PFSK-1 (cell line): ENCODE data around the gene CES4A.
A peak's percentile ranks its signal among the peaks of the same experiment; 100 is the strongest.

ENCODE experiments used
- FOXP2 ChIP-seq: optimal IDR thresholded peaks from 2 replicates; pipeline ENCODE3; 2011; ENCODE audit warnings: borderline replicate concordance, control low read depth, inconsistent platforms; ENCODE audit not compliant: insufficient read depth; ENCODE audit errors: extremely low read length, extremely low read depth
- POLR2AphosphoS5 ChIP-seq: IDR thresholded peaks from 2 replicates; pipeline ENCODE4 v1.6.1; 2012; ENCODE audit warnings: low read depth, mild to moderate bottlenecking, control low read depth, low read length, moderate library complexity
- REST ChIP-seq, 2 experiments: IDR thresholded peaks; 2 replicates each; pipeline versions ENCODE4 v1.6.1 to v1.8.0; 2011 to 2012; ENCODE audit warnings: low read depth in 2 of 2, low read length in 2 of 2, control low read depth in 1 of 2, inconsistent platforms in 1 of 2, mild to moderate bottlenecking in 1 of 2, moderate library complexity in 1 of 2; ENCODE audit not compliant: insufficient read depth in 1 of 2
- SIN3A ChIP-seq: IDR thresholded peaks from 2 replicates; pipeline ENCODE4 v1.6.1; 2012; ENCODE audit warnings: mild to moderate bottlenecking, low read length, moderate library complexity, borderline replicate concordance; ENCODE audit not compliant: insufficient read depth
- TAF1 ChIP-seq: IDR thresholded peaks from 2 replicates; pipeline ENCODE4 v1.6.1; 2012; ENCODE audit warnings: low read length, control low read depth, borderline replicate concordance; ENCODE audit not compliant: insufficient read depth

Gene CES4A

GRCh38 chr16:66959704-66960161, 28.7 kb upstream of the CES4A start:
- TF ChIP-seq REST (IDR thresholded peaks at IDR 0.05; ENCODE audit: insufficient read depth in 1 of 2, low read depth in 2 of 2, low read length in 2 of 2) (no peak), FOXP2 (no peak), POLR2AphosphoS5 (no peak), TAF1 (no peak), SIN3A (no peak)

- TF ChIP-seq FOXP2, result no peak
- TF ChIP-seq POLR2AphosphoS5, result no peak
- TF ChIP-seq SIN3A, result no peak
- no peak for TF ChIP-seq REST (IDR thresholded peaks at IDR 0.05; ENCODE audit: insufficient read depth in 1 of 2, low read depth in 2 of 2, low read length in 2 of 2)
- TF ChIP-seq TAF1, result no peak
These were observed 28.1 kb upstream of the CES4A start for GRCh38 chr16:66960270-66960669.

- TF ChIP-seq REST (IDR thresholded peaks at IDR 0.05; ENCODE audit: insufficient read depth in 1 of 2, low read depth in 2 of 2, low read length in 2 of 2) (peak; percentile 47 to 73; a peak in 3 of 4 replicates), POLR2AphosphoS5 (peak; percentile 73; the same call in 1 of the 2 replicates), TAF1 (peak; percentile 55; the same call in 1 of the 2 replicates), FOXP2 (no peak)
These were observed 27.2 kb upstream of the CES4A start, which contains the start of gene CES3 for GRCh38 chr16:66961065-66961744. CES3 (plus strand) TSS chr16:66961266; CDS start chr16:66961308, 42 bp downstream.

GRCh38 chr16:66961914-66962313, 26.5 kb upstream of the CES4A start:
- TF ChIP-seq TAF1 (no peak), REST (IDR thresholded peaks at IDR 0.05; ENCODE audit: insufficient read depth in 1 of 2, low read depth in 2 of 2, low read length in 2 of 2) (no peak), POLR2AphosphoS5 (no peak), FOXP2 (no peak), SIN3A (no peak)

- TF ChIP-seq FOXP2, result no peak
- no peak for TF ChIP-seq TAF1
- TF ChIP-seq SIN3A, result no peak
- TF ChIP-seq POLR2AphosphoS5, result no peak
- no peak for TF ChIP-seq REST (IDR thresholded peaks at IDR 0.05; ENCODE audit: insufficient read depth in 1 of 2, low read depth in 2 of 2, low read length in 2 of 2)
These were observed 24.3 kb upstream of the CES4A start for GRCh38 chr16:66964049-66964448.
